Activated CD8-positive, alpha-beta T cell treated with anti-CD3 and anti-CD28 coated beads, Interleukin-2, amount 10 ng/mL, durations not matched to agents 7 days and 5 days (primary cell): ENCODE measurements around the gene KRT77. TPM values are rescaled to one million over a fixed set of nuclear protein-coding genes. Genes with fewer than 3 reads are reported as not detected.
"Not testable (repeated sequence)": the region's sequence is repeated elsewhere in the genome, so short reads cannot be mapped to it uniquely, and the experiment has no call there.

Source experiments
- ATAC-seq: fragments of 150-1000 bp; cut with Tn5 transposase; one replicate; pipeline ENCODE4 v1.10.0; 2021; ENCODE audit warnings: moderate library complexity
- CTCF ChIA-PET: fragments of 350-600 bp; sonication (Branson Sonifier 250); formaldehyde crosslinking; loops from one replicate; lab custom pipeline; 2021; ENCODE audit warnings: antibody characterized with exemption; lab: Charles Lee
- POLR2A ChIA-PET: fragments of 350-600 bp; sonication (Branson Sonifier 250); formaldehyde crosslinking; loops from one replicate; lab custom pipeline; 2021; ENCODE audit warnings: antibody characterized with exemption; lab: Charles Lee
- DNase-seq: peaks from one replicate; pipeline ENCODE4 v3.0.0-alpha.2; 2020
- H3K27ac Mint-ChIP-seq: one replicate; pipeline ENCODE4 v1.8.0; 2021; ENCODE audit warnings: mild to moderate bottlenecking, mixed read lengths
- H3K27me3 Mint-ChIP-seq: one replicate; pipeline ENCODE4 v1.8.0; 2021; ENCODE audit warnings: low read depth, mixed read lengths
- H3K36me3 Mint-ChIP-seq: one replicate; pipeline ENCODE4 v1.8.0; 2021; ENCODE audit warnings: low read depth, mixed read lengths
- H3K4me1 Mint-ChIP-seq: one replicate; pipeline ENCODE4 v1.8.0; 2021; ENCODE audit warnings: low read depth, mixed read lengths
- H3K4me3 Mint-ChIP-seq: one replicate; pipeline ENCODE4 v1.8.0; 2021; ENCODE audit warnings: mild to moderate bottlenecking, mixed read lengths
- H3K9me3 Mint-ChIP-seq: one replicate; pipeline ENCODE4 v1.8.0; 2022; ENCODE audit warnings: mixed read lengths; ENCODE audit not compliant: insufficient read depth
- total RNA-seq, 2 experiments: library from RNA; stranded (reverse); gene quantifications; one replicate each; pipeline ENCODE4 v1.2.3, GENCODE V29; 2021

Gene KRT77
- total RNA-seq, 2 experiments from 2014 or later, result not detected

- POLR2A ChIA-PET, result interaction anchor here (0.7 kb wide), 1 partner anchor 621 kb away, joined by 3 read pairs; the partner anchor contains the start of gene PFDN5
Observed at GRCh38 chr12:52673713-52674432, 29.5 kb downstream of the KRT77 start.

GRCh38 chr12:52673217-52673616 lies 30.1 kb downstream of the KRT77 start:
- POLR2A ChIA-PET, result no interaction called here
- Mint-ChIP-seq H3K27ac (no peak overlapping the region), H3K27me3 (peaks cover 18% of the 10 kb centered on the region), H3K4me1 (no peaks in the 10 kb centered on the region), H3K9me3 (no peaks in the 10 kb centered on the region), H3K4me3 (no peak overlapping the region), H3K36me3 (no peaks in the 10 kb centered on the region)
- CTCF ChIA-PET, result interaction anchor here (0.7 to 1.5 kb wide), 7 partner anchors 26 to 648 kb away, joined by 3 to 8 read pairs (median 4); no protein-coding TSS in a partner anchor
- ATAC-seq, result no peak
- no peak for DNase-seq

More at GRCh38 chr12:52673713-52674432, 29.5 kb downstream of the KRT77 start:
- Mint-ChIP-seq H3K27ac (no peak overlapping the region), H3K36me3 (no peaks in the 10 kb centered on the region), H3K4me3 (no peak overlapping the region), H3K9me3 (no peaks in the 10 kb centered on the region), H3K27me3 (peaks cover 20% of the 10 kb centered on the region), H3K4me1 (no peaks in the 10 kb centered on the region)
- ATAC-seq (no peak), DNase-seq (no peak)
- CTCF ChIA-PET, result interaction anchor here (0.6 to 1.0 kb wide), 2 partner anchors 55 to 356 kb away, joined by 3 read pairs; no protein-coding TSS in a partner anchor

GRCh38 chr12:52672321-52672933 lies 30.9 kb downstream of the KRT77 start:
- CTCF ChIA-PET, result interaction anchor here (0.7 to 1.5 kb wide), 7 partner anchors 25 to 647 kb away, joined by 3 to 8 read pairs (median 4); no protein-coding TSS in a partner anchor

GRCh38 chr12:52670961-52671360 lies 32.4 kb downstream of the KRT77 start:
- CTCF ChIA-PET, result no interaction called here
- DNase-seq (no peak), ATAC-seq (no peak)
- Mint-ChIP-seq H3K27me3 (peaks cover 9% of the 10 kb centered on the region), H3K27ac (no peak overlapping the region), H3K36me3 (no peaks in the 10 kb centered on the region), H3K4me3 (no peak overlapping the region), H3K9me3 (no peaks in the 10 kb centered on the region), H3K4me1 (no peaks in the 10 kb centered on the region)
- POLR2A ChIA-PET, result no interaction called here

More at GRCh38 chr12:52672321-52672933, 30.9 kb downstream of the KRT77 start:
- DNase-seq (no peak), ATAC-seq (no peak)
- POLR2A ChIA-PET, result no interaction called here
- Mint-ChIP-seq H3K9me3 (no peaks in the 10 kb centered on the region), H3K4me1 (no peaks in the 10 kb centered on the region), H3K4me3 (no peak overlapping the region), H3K36me3 (no peaks in the 10 kb centered on the region), H3K27me3 (peaks cover 13% of the 10 kb centered on the region), H3K27ac (no peak overlapping the region)

- POLR2A ChIA-PET, result no interaction called here
- no peak overlapping the region for H3K27ac Mint-ChIP-seq
- H3K4me3 Mint-ChIP-seq, result no peak overlapping the region
- no peaks in the 10 kb centered on the region for H3K4me1 Mint-ChIP-seq
- no peaks in the 10 kb centered on the region for H3K9me3 Mint-ChIP-seq
- DNase-seq (no peak), ATAC-seq (no peak)
- CTCF ChIA-PET, result no interaction called here
- H3K27me3 Mint-ChIP-seq, result peaks cover 9% of the 10 kb centered on the region
- H3K36me3 Mint-ChIP-seq, result no peaks in the 10 kb centered on the region
Observed at GRCh38 chr12:52670506-52670905, 32.8 kb downstream of the KRT77 start.

- ATAC-seq, POLR2A ChIA-PET, H3K4me3 Mint-ChIP-seq, H3K9me3 Mint-ChIP-seq, CTCF ChIA-PET, H3K27ac Mint-ChIP-seq, H3K4me1 Mint-ChIP-seq, H3K36me3 Mint-ChIP-seq, DNase-seq: not testable (repeated sequence)
- peaks cover 10% of the 10 kb centered on the region for H3K27me3 Mint-ChIP-seq
Observed at GRCh38 chr12:52669941-52670340, 33.4 kb downstream of the KRT77 start.

GRCh38 chr12:52669426-52669825 lies 33.9 kb downstream of the KRT77 start:
- Mint-ChIP-seq H3K4me1 (no peaks in the 10 kb centered on the region), H3K4me3 (no peak overlapping the region), H3K36me3 (no peaks in the 10 kb centered on the region), H3K27ac (no peak overlapping the region), H3K27me3 (peaks cover 10% of the 10 kb centered on the region), H3K9me3 (no peaks in the 10 kb centered on the region)
- ChIA-PET POLR2A (no interaction called here), CTCF (no interaction called here)
- ATAC-seq (no peak), DNase-seq (no peak)

GRCh38 chr12:52667931-52668330 lies 35.4 kb downstream of the KRT77 start:
- Mint-ChIP-seq H3K27ac (no peak overlapping the region), H3K27me3 (peaks cover 9% of the 10 kb centered on the region), H3K36me3 (no peaks in the 10 kb centered on the region), H3K4me1 (no peaks in the 10 kb centered on the region), H3K4me3 (no peak overlapping the region), H3K9me3 (no peaks in the 10 kb centered on the region)
- ChIA-PET CTCF (interaction anchor here (1.1 kb wide), 1 partner anchor 57 kb away, joined by 3 read pairs; no protein-coding TSS in a partner anchor), POLR2A (no interaction called here)
- ATAC-seq, result no peak
- no peak for DNase-seq

GRCh38 chr12:52667509-52667908 lies 35.8 kb downstream of the KRT77 start:
- H3K27ac Mint-ChIP-seq, result no peak overlapping the region
- no peak overlapping the region for H3K4me3 Mint-ChIP-seq
- ATAC-seq (no peak), DNase-seq (no peak)
- H3K36me3 Mint-ChIP-seq, result no peaks in the 10 kb centered on the region
- ChIA-PET CTCF (interaction anchor here (0.7 to 1.3 kb wide), 4 partner anchors 23 to 203 kb away, joined by 3 to 4 read pairs (median 3); no protein-coding TSS in a partner anchor), POLR2A (no interaction called here)
- H3K9me3 Mint-ChIP-seq, result no peaks in the 10 kb centered on the region
- H3K27me3 Mint-ChIP-seq, result peaks cover 9% of the 10 kb centered on the region
- H3K4me1 Mint-ChIP-seq, result peaks cover under 1% of the 10 kb centered on the region

GRCh38 chr12:52666471-52666870 lies 36.9 kb downstream of the KRT77 start:
- DNase-seq (no peak), ATAC-seq (no peak)
- no peak overlapping the region for H3K4me3 Mint-ChIP-seq
- H3K4me1 Mint-ChIP-seq, result peaks cover 8% of the 10 kb centered on the region
- ChIA-PET POLR2A (interaction anchor here (0.6 kb wide), 1 partner anchor 230 kb away, joined by 3 read pairs; no protein-coding TSS in a partner anchor), CTCF (interaction anchor here (1.3 to 1.7 kb wide), 3 partner anchors 12 to 80 kb away, joined by 3 to 8 read pairs (median 3); no protein-coding TSS in a partner anchor)
- peaks cover 9% of the 10 kb centered on the region for H3K27me3 Mint-ChIP-seq
- H3K27ac Mint-ChIP-seq, result no peak overlapping the region
- H3K36me3 Mint-ChIP-seq, result no peaks in the 10 kb centered on the region
- no peaks in the 10 kb centered on the region for H3K9me3 Mint-ChIP-seq

GRCh38 chr12:52663420-52663819 lies 39.9 kb downstream of the KRT77 start:
- POLR2A ChIA-PET, result no interaction called here
- no peaks in the 10 kb centered on the region for H3K9me3 Mint-ChIP-seq
- H3K27me3 Mint-ChIP-seq, result peaks cover 8% of the 10 kb centered on the region
- H3K4me3 Mint-ChIP-seq, result no peak overlapping the region
- CTCF ChIA-PET, result interaction anchor here (1.4 to 2.0 kb wide), 3 partner anchors 53 to 80 kb away, joined by 3 to 6 read pairs (median 3); no protein-coding TSS in a partner anchor
- no peaks in the 10 kb centered on the region for H3K36me3 Mint-ChIP-seq
- H3K4me1 Mint-ChIP-seq, result peaks cover 8% of the 10 kb centered on the region
- ATAC-seq (no peak), DNase-seq (no peak)
- no peak overlapping the region for H3K27ac Mint-ChIP-seq

GRCh38 chr12:52662918-52663229 lies 40.5 kb downstream of the KRT77 start:
- H3K36me3 Mint-ChIP-seq, result no peaks in the 10 kb centered on the region
- ATAC-seq, result no peak
- ChIA-PET POLR2A (no interaction called here), CTCF (interaction anchor here (1.4 to 2.0 kb wide), 3 partner anchors 53 to 79 kb away, joined by 3 to 6 read pairs (median 3); no protein-coding TSS in a partner anchor)
- H3K4me3 Mint-ChIP-seq, result no peak overlapping the region
- no peaks in the 10 kb centered on the region for H3K9me3 Mint-ChIP-seq
- peaks cover 7% of the 10 kb centered on the region for H3K27me3 Mint-ChIP-seq
- DNase-seq, result no peak
- no peak overlapping the region for H3K27ac Mint-ChIP-seq
- H3K4me1 Mint-ChIP-seq, result peaks cover 8% of the 10 kb centered on the region
